Activated CD8-positive, alpha-beta memory T cell treated with anti-CD3 and anti-CD28 coated beads, Interleukin-2, amount 50 U/mL, for 4 hours (primary cell): ENCODE results near the gene CPEB2.

Experiments
- DNase-seq: peaks from one replicate; pipeline ENCODE4 v3.0.0-alpha.2; 2020

CPEB2 gene

GRCh38 chr4:15011166-15011565 is 8.9 kb downstream of the CPEB2 start:
- no peak for DNase-seq

DNA sequence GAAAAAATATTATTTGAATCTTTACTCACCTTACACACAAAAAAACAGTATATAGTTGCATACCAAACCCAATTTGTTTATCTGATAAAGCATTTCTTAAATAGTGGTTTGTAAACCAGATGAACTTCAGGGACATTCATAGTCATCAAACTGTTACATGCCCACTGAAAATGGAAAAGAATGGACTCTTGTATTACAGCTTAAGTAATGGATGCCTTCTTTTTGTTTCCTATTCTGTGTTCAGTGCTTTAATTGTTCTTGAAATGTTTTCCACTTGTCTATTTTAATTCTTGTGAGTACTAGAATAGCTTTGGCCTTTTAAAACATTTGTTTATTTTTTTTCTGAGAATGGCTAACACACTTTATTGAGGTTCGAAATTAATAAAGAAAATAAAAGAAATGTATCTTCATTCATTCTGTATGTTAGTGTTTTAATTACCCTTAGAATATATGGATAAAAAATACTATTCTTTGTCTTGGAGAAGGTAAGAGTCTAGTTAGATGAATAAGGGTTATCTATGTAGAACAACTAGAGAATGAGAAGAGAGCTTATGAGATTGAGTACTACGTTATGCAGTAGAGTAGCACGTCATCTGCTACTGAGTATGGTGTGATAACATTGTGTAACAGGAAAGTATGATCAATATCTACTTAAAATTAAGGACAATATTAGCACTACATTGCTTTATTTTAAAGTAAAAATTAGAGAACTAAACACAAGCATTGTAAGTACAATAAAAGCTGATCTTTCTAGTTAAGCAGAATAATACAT is 9.9 kb downstream of the CPEB2 start:
- DNase-seq: no peak

DNA sequence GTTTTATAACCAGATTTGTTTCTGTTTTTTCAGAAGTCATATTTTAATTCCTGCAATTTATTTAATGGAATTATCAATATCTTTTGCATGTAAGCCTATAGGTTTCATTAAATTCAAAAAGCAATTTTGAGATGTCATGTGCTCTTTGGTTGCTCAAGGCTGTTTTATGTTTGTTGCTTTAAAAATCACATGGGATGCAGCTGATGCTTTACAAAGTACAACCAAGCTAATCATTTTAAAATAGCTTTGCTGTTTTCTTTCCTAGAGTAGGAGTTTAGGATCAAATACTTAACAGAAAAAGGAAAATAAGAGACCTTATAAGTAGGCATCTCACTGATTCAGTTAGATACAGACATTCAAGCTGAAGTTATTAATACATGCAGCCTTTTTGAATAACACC is 11.3 kb downstream of the CPEB2 start:
- DNase-seq: no peak

GRCh38 chr4:15015170-15015569 is 12.9 kb downstream of the CPEB2 start:
- DNase-seq: no peak

- DNase-seq: no peak
These were observed 16.1 kb downstream of the CPEB2 start for GRCh38 chr4:15018361-15018760.

DNA sequence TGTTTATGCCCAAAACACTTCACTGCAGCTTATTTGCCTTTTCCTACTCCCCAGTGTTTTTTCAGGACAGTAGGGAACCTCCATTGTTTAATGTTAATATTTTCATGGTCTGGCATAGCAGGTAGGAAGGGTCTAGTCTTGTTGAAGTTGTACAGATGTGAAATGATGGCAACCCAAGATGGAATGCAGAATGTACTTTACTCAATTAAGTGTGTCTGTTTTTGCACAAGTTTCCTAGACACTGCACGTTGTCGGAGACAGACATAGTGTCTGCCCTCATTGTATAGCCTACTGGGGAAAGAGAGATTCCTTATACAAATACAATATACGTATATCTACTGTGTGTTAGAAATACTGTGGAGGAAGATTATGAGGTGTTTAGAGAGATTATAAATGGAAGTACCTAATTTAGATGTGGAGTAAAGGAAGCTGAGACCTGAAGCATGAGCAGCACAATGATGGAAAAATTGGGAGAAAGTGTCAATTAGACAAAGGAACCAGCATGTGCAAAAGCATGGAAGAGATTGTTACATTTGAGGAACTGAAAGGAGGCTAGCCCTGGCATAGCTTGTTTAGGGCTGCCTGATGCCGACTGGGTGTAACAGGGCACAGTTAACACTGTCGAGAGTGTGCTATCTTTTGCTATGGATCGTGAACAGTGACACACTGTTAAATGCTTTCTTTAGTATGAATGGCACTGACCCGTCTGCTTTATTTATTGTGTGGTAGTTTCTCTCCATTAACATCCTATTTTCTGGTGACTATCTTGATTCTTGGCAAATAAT is 18.4 kb downstream of the CPEB2 start:
- DNase-seq: no peak

DNA sequence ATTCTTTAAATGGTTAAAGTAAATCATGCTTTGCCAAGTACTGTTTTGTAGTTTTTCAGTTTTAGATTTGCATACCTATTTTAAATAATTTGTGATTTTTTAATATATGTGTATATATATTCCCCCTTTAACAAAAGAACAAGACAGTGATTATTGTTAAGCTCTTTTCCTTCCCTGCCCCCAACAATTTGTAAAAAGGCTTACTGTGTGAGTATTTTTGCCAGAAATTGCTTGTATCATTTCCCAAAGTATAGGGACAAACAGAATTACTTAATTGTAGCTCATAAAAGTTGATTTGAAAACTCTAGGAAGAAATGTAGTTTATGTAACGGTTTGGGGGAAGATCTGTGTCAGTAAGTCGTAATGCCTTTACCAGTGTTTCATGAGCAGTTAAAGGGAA is 19.0 kb downstream of the CPEB2 start:
- no peak for DNase-seq

GRCh38 chr4:15021946-15022345 is 19.7 kb downstream of the CPEB2 start:
- DNase-seq: no peak

- DNase-seq: no peak
These were observed 22.1 kb downstream of the CPEB2 start for GRCh38 chr4:15024386-15024785.

GRCh38 chr4:15025693-15026092 is 23.4 kb downstream of the CPEB2 start:
- DNase-seq: no peak

GRCh38 chr4:15027921-15028435 is 25.7 kb downstream of the CPEB2 start:
- DNase-seq: no peak

DNA sequence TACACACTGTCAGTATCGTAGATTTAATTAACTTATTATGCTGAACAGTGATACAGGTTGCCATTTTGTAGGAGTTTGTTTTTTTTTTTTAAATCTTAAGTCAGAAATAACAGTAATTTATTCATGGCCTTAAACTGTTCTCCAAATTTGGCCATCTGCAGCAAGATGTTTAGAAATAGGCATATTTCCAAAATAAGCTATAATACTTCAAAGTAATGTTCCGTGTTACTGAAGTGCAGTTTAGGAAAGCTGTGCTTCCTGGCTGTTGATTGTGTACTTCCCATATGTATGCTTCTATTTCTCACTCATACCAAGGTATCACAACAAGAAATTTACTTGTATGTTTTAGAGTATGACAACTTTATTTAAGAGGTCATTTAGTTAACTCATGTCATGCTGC is 28.9 kb downstream of the CPEB2 start:
- DNase-seq: no peak

DNA sequence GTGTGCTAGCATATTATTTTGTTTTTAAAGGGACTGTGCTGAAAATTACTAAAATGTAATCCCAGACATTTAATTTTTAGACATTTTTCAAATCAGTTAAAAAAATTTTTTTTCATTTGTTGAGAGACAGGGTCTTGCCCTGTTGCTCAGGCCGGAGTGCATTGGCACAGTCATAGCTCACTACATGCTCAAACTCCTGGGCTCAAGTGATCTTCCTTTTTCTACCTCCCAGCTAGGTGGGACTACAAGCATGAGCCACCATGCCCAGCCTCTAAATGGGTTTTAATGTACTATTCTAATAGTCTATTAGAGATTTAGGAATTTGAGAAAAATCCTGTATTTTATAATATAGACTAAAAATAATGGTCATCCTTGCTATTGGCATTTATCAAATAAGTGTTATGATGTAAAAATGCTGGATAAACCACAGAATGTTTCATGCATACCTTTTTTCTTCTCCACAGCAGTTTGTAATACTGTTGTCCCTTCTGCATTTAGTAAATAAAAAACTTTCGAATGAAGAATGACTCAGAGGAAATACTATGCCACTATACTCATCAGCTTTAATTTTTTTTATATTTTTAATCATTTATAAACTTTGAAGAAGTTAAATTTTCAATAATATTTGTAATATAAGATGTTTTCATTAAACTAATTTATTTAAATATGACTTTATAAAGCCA is 29.9 kb downstream of the CPEB2 start:
- no peak for DNase-seq

DNA sequence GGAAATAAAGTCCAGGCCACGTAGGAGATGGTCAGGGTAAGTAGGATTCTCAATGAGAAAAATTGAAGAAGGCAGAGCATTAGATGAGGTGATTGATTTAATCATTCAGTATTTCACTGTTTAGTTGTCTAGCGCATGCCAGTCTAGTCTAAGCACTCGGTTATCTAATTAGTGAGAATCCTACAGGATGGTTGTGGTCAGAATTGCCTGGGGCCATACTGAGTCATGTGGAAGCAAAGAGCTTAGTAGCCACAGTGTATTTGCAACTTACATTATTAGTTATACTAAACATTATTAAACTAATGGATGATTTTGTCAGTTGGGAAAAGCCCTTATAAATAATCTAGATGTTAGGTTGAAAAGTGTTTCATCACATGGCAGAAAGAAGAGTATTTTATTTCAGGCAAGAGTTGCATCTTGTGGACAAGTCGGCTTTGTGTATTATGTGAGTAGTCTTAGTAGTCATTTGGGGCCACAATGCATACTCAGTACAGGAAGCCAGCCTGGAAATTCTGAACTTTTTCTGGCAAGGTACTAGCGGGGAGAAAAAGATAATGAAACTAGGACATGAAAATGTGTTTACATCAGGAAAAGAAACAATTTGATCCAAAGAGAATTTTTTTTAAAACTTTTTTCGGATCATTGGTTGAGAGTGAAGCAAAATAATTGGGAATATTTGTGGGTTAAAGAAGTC is 31.9 kb downstream of the CPEB2 start:
- DNase-seq: no peak

GRCh38 chr4:15035159-15035558 is 32.9 kb downstream of the CPEB2 start:
- DNase-seq: no peak

GRCh38 chr4:15037923-15038541 is 35.8 kb downstream of the CPEB2 start:
- no peak for DNase-seq

DNA sequence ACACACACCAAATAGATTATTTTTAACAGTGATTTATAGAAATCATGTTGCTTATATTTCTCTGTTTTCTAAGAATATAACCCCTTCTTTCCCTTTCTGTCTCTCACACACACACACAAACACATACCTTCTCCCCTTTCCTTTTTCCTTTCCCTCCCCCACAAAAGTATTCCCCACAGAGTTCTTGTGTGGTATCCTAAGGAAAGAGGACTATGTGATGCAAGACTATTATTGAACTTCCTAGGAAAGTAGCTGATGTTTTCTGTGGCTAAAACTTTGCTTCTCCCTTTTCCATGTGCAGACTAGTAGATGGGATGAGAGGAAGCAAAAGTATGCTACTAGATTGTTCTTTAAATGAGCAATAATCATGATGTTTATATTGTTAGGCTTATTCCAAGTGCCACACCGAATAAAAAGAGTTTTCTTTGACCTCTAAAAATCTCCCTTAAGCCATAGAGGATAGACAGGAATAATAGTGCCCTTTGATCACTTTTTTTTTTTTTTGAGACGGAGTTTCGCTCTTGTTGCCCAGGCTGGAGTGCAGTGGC is 38.7 kb downstream of the CPEB2 start:
- DNase-seq: no peak

DNA sequence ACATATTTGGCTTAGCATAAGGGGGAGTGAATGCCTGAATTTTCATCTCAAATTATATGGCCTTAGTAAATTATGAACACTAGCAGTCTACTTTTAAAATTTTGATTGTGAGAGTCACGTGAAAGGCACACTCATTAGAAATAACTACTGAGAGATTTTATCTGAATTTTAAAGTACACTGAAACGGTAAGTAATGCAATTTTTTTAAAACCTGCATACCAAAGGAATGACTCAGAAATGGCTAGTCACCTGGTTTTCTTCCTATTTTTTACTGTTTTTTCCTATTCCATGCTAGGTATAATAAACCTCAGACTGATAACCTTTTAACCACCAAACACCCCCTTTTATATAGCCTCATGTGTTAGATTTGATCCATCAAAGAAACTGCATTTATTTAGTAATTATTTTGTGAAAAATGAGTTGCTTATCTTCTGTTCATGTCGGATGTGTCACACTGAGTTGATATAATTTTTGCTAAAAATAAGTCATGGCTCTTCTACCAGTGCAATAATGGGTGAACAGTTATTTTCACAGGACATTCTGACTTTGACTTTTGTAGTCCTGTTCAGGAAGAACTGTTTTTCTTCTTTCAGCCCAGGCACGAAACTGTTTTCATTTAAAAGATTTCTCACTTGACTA is 40.4 kb downstream of the CPEB2 start:
- DNase-seq: no peak

GRCh38 chr4:15043226-15043625 is 40.9 kb downstream of the CPEB2 start:
- DNase-seq: no peak

- DNase-seq: no peak
These were observed 41.6 kb downstream of the CPEB2 start for GRCh38 chr4:15043922-15044321.

GRCh38 chr4:15054541-15054940 is 52.3 kb downstream of the CPEB2 start:
- DNase-seq: no peak

DNA sequence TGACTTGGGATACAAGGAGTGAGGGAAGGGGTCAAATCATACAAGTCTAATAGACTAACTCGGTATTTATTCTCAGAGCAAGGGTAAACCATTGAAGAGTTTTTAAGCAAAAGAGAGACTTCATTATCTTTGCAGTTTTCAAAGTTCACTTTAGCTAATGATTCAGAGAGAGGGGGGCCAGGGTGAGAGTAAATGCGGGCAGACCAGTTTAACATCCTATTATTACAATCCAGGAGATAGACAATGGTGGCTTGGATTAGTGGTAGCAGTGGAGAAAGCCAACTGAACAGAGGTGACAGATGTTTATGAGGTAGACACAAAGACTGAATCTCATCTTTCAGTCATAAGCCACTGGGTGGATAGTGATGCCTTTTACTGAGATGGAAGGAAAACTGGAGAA is 57.9 kb downstream of the CPEB2 start:
- no peak for DNase-seq
